HepG2 (cell line): Measurements from ENCODE around the gene CNPPD1. TPM values are rescaled to one million over a fixed set of nuclear protein-coding genes. Genes with fewer than 3 reads are reported as not detected.

ENCODE experiments used
- ATAC-seq: fragments of 200-7000 bp; cut with Tn5 transposase; 3 replicates; pipeline ENCODE4 v1.9.1; 2020; ENCODE audit warnings: mild to moderate bottlenecking, moderate library complexity
- BruUV-seq: library from RNA; stranded (reverse); fragments of 400-500 nt; replicated peaks from 2 replicates; lab custom pipeline; 2021; lab: Mats Ljungman, UMichigan
- CTCF ChIA-PET: fragments of 300-600 bp; formaldehyde crosslinking; extraction: SDS; loops from one replicate; lab custom pipeline; 2021; ENCODE audit warnings: low total read pairs, inconsistent platforms, low intra/inter-chr PET ratio; lab: Yijun Ruan, JAX
- POLR2A ChIA-PET: fragments of 350-600 bp; sonication (Branson Sonifier 250); formaldehyde crosslinking; loops from one replicate; lab custom pipeline; 2020; ENCODE audit warnings: antibody characterized with exemption, inconsistent platforms; lab: Yijun Ruan, JAX
- DNase-seq: peaks from one replicate; pipeline ENCODE4 v3.0.0-alpha.2; 2015; ENCODE audit warnings: low spot score
- FAIRE-seq: peaks from 3 replicates; lab custom pipeline; 2011; peaks lifted over from hg19 to GRCh38; lab: Jason Lieb, UNC
- H2AFZ ChIP-seq: one replicate; pipeline ENCODE4 v1.6.1; 2011; ENCODE audit warnings: low read length, inconsistent platforms
- H3K27ac ChIP-seq: fragments of 300-600 bp; 3 replicates; pipeline ENCODE4 v1.8.0; 2011; ENCODE audit warnings: mixed run types, mild to moderate bottlenecking, mixed read lengths, low read length, inconsistent platforms; ENCODE audit not compliant: insufficient read depth; ENCODE audit errors: extremely low read length
- H3K27me3 ChIP-seq, 2 experiments: fragments of 200-600 bp in 1 of 2; 2 replicates in 1 of 2; 3 replicates in 1 of 2; pipeline versions ENCODE4 v1.6.0 to v1.8.0; 2011; ENCODE audit warnings: low read length in 2 of 2, mild to moderate bottlenecking in 2 of 2, moderate library complexity in 2 of 2, inconsistent platforms in 1 of 2; ENCODE audit not compliant: insufficient read depth in 2 of 2, control insufficient read depth in 1 of 2
- H3K36me3 ChIP-seq, 2 experiments: fragments of 200-600 bp in 1 of 2; replicated peaks in 1 of 2; 2 replicates in 1 of 2; 3 replicates in 1 of 2; pipeline versions ENCODE4 v1.5.1 to v1.8.0; 2011; ENCODE audit warnings: low read length in 2 of 2, inconsistent platforms in 1 of 2; ENCODE audit not compliant: insufficient read depth in 2 of 2, control insufficient read depth in 1 of 2
- H3K4me1 ChIP-seq: 2 replicates; pipeline ENCODE4 v1.5.1; 2012; ENCODE audit warnings: low read length, inconsistent platforms; ENCODE audit not compliant: insufficient read depth
- H3K4me2 ChIP-seq: 2 replicates; pipeline ENCODE4 v1.6.0; 2011; ENCODE audit warnings: low read depth, low read length, inconsistent platforms
- H3K4me3 ChIP-seq, 3 experiments: fragments of 200-600 bp in 1 of 3; sonication (generic), shearing (Covaris generic) in 1 of 3; replicated peaks in 1 of 3; 2 replicates each; pipeline ENCODE4 v1.5.1; 2011 to 2016; ENCODE audit warnings: low read length in 3 of 3, inconsistent platforms in 2 of 3, low read depth in 2 of 3, mild to moderate bottlenecking in 2 of 3, control low read depth in 1 of 3, mixed read lengths in 1 of 3; ENCODE audit not compliant: insufficient read depth in 1 of 3
- H3K79me2 ChIP-seq: one replicate; pipeline ENCODE4 v1.6.1; 2011; ENCODE audit warnings: low read length, inconsistent platforms; ENCODE audit not compliant: insufficient read depth
- H3K9ac ChIP-seq: 2 replicates; pipeline ENCODE4 v1.6.0; 2011; ENCODE audit warnings: mild to moderate bottlenecking, low read depth, low read length, inconsistent platforms; ENCODE audit not compliant: insufficient read depth
- H3K9me3 ChIP-seq: 2 replicates; pipeline ENCODE4 v1.5.1; 2012; ENCODE audit warnings: mild to moderate bottlenecking, low read length
- H4K20me1 ChIP-seq: 2 replicates; pipeline ENCODE4 v1.6.0; 2011; ENCODE audit warnings: inconsistent platforms, mild to moderate bottlenecking, low read length, moderate library complexity; ENCODE audit not compliant: insufficient read depth
- ATF7-NPFF ChIP-seq: sonication (generic); formaldehyde crosslinking; IDR thresholded peaks from 2 replicates; pipeline ENCODE4 v1.8.1; 2023; ENCODE audit warnings: mild to moderate bottlenecking, low read depth, missing genetic modification reagents, moderate library complexity
- DBP ChIP-seq: sonication (generic); formaldehyde crosslinking; IDR thresholded peaks from 2 replicates; pipeline ENCODE4 v1.4.0; 2020; ENCODE audit warnings: missing genetic modification reagents; ENCODE audit errors: not compliant biosample characterization
- MXD3 ChIP-seq: IDR thresholded peaks from 2 replicates; pipeline ENCODE4 v1.6.1; 2016; ENCODE audit warnings: mild to moderate bottlenecking, missing biosample characterization, missing genetic modification reagents
- MYPOP ChIP-seq: sonication (generic); formaldehyde crosslinking; IDR thresholded peaks from 2 replicates; pipeline ENCODE4 v1.8.1; 2023; ENCODE audit warnings: mild to moderate bottlenecking, moderate library complexity, missing genetic modification reagents
- NR2C2 ChIP-seq: sonication (generic); formaldehyde crosslinking; IDR thresholded peaks from 2 replicates; pipeline ENCODE4 v1.4.0; 2020; ENCODE audit warnings: missing genetic modification reagents, mild to moderate bottlenecking, moderate library complexity, borderline replicate concordance
- SAP130 ChIP-seq: IDR thresholded peaks from 2 replicates; pipeline ENCODE4 v1.6.1; 2016; ENCODE audit warnings: low read depth
- TBX3 ChIP-seq: fragments of 450-650 bp; IDR thresholded peaks from 2 replicates; pipeline ENCODE4 v1.6.1; 2017; ENCODE audit warnings: antibody characterized with exemption, mild to moderate bottlenecking, inconsistent platforms, borderline replicate concordance
- ZBTB10 ChIP-seq: sonication (generic); formaldehyde crosslinking; IDR thresholded peaks from 2 replicates; pipeline ENCODE4 v1.4.0; 2020; ENCODE audit warnings: missing genetic modification reagents, borderline replicate concordance
- ZNF138 ChIP-seq: sonication (generic); formaldehyde crosslinking; IDR thresholded peaks from 2 replicates; pipeline ENCODE4 v1.5.0; 2020; ENCODE audit warnings: mild to moderate bottlenecking, low read depth, missing genetic modification reagents
- ZNF564 ChIP-seq: sonication (generic); formaldehyde crosslinking; IDR thresholded peaks from 2 replicates; pipeline ENCODE4 v1.8.1; 2023; ENCODE audit warnings: mild to moderate bottlenecking, missing genetic modification reagents
- WGBS: methylation state at CpG from one replicate; pipeline ENCODE4 v1.1.6; 2017; ENCODE audit warnings: low lambda C conversion rate; 5-methylcytosine and 5-hydroxymethylcytosine counted together
- in situ Hi-C: cut with HindIII; loops from 2 replicates; pipeline ENCODE4 v1.10.0; 2017; ENCODE audit warnings: low pct_unique_long_range_greater_than_20kb; ENCODE audit not compliant: extremely low pct_ligation_motif_present
- intact Hi-C: fragments of 100-400 bp; cut with micrococcal nuclease; formaldehyde crosslinking; loops from one replicate; pipeline ENCODE4 v1.10.0; 2022; ENCODE audit not compliant: unreplicated experiment
- polyA plus RNA-seq, 8 experiments: library from polyadenylated mRNA; depleted of rRNA in 3 of 8; stranded (reverse) in 7 of 8; unstranded in 1 of 8; fragments of >200 nt; fragmentation: Illumina TruSeq in 4 of 8; extraction: Trizol in 4 of 8; gene quantifications; 2 replicates each; pipeline versions ENCODE4 v1.2.1 to v1.2.3, GENCODE V29; 2011 to 2016; ENCODE audit warnings: low read depth in 4 of 8, missing spikeins in 1 of 8, mixed read lengths in 1 of 8; ENCODE audit not compliant: insufficient read depth in 1 of 8
- total RNA-seq, 5 experiments: library from RNA; depleted of rRNA; stranded (reverse); fragments of >200 nt; fragmentation: Illumina TruSeq; extraction: Trizol; gene quantifications; 2 replicates each; pipeline ENCODE4 v1.2.3, GENCODE V29; 2016; ENCODE audit warnings: low read depth in 1 of 5

The CNPPD1 gene
- total and polyA plus RNA-seq, 2 of the 13 experiments (the other 11 are each of a cell fraction or from before 2014, with no cell fraction given): 35.5 to 49.4 TPM

GRCh38 chr2:219160186-219161017, 16.3 kb downstream of the CNPPD1 start, which contains the start of gene NHEJ1 (continued):
- TF ChIP-seq ZBTB10 (CRISPR knock-in tag) (peak; percentile 76; the same call in 1 of the 2 replicates), SAP130 (CRISPR knock-in tag) (peak; percentile 88), TBX3 (no peak)

GRCh38 chr2:219159771-219160185, 16.9 kb downstream of the CNPPD1 start:
- peak; percentile 1 for ATAC-seq
- no peak overlapping the region for H2AFZ ChIP-seq
- TF ChIP-seq MXD3 (no peak), DBP (CRISPR knock-in tag) (peak; percentile 7), ATF7-NPFF (CRISPR knock-in tag) (peak; percentile 2; the same call in 1 of the 2 replicates), MYPOP (CRISPR knock-in tag) (peak; percentile 17; the same call in 1 of the 2 replicates), ZNF564 (CRISPR knock-in tag) (peak; percentile 11; the same call in 1 of the 2 replicates), ZNF138 (CRISPR knock-in tag) (0 out of 2 replicates have a peak, but pooled peaks have one; percentile 23), NR2C2 (CRISPR knock-in tag) (no peak)

More at GRCh38 chr2:219159771-219160185, 16.9 kb downstream of the CNPPD1 start:
- Histone ChIP-seq H3K4me1 (peaks cover 18% of the 10 kb centered on the region), H3K79me2 (no peaks in the 10 kb centered on the region), H4K20me1 (no peaks in the 10 kb centered on the region), H3K27me3 (no peaks in the 10 kb centered on the region), H3K27ac (no peak overlapping the region), H3K4me3 (peak overlapping the region; percentile 76 to 94 (median 86); a peak in 5 of 6 replicates), H3K9me3 (no peaks in the 10 kb centered on the region), H3K9ac (peak overlapping the region; percentile 86; the same call in 1 of the 2 replicates), H3K36me3 (peaks cover 4 to 17% of the 10 kb centered on the region in 2 experiments), H3K4me2 (peak overlapping the region; percentile 97)
- 24% methylated on average over 18 of the region's 18 CpGs for WGBS
- no peak for DNase-seq
- intact Hi-C loops (loop anchor here (1.0 to 2.0 kb wide), 6 partner anchors 17 to 193 kb away; partner anchors contain the start of genes ABCB6 and CNPPD1), in situ Hi-C loops (loop anchor here (5.0 kb wide), 1 partner anchor 102 kb away; no protein-coding TSS in a partner anchor)
- CTCF ChIA-PET: interaction anchor here (0.6 to 4.4 kb wide), 7 partner anchors 11 to 192 kb away, joined by 4 to 50 read pairs (median 7); partner anchors contain the start of gene DNAJB2
- TSS peak; percentile 61 for BruUV-seq
- POLR2A ChIA-PET: interaction anchor here (0.7 to 3.7 kb wide), 5 partner anchors 16 to 227 kb away, joined by 3 to 14 read pairs (median 4); partner anchors contain the start of genes CNPPD1 and ZFAND2B
- no peak for FAIRE-seq
